Sigmoid colon (tissue), 7 donors: Measurements from ENCODE around the gene C16orf96. TPM values are rescaled to one million over a fixed set of nuclear protein-coding genes. Genes with fewer than 3 reads are reported as not detected.
"Not testable (repeated sequence)": the region's sequence is repeated elsewhere in the genome, so short reads cannot be mapped to it uniquely, and the experiment has no call there.

Experiments
- DNase-seq: peaks from one replicate; pipeline ENCODE4 v3.0.0-alpha.2; 2019
- H3K27ac ChIP-seq, 4 donors: fragments of 200-600 bp; sonication (generic); one replicate each; pipeline ENCODE4 v1.5.1; 2016 to 2019; ENCODE audit warnings: mild to moderate bottlenecking in 1 of 4
- H3K27me3 ChIP-seq, 3 donors: fragments of 200-600 bp; sonication (generic); one replicate each; pipeline ENCODE4 v1.5.1; 2019; ENCODE audit warnings: mild to moderate bottlenecking in 1 of 3
- H3K36me3 ChIP-seq, 4 donors: fragments of 200-600 bp; sonication (generic); one replicate each; pipeline ENCODE4 v1.5.1; 2016 to 2019
- H3K4me1 ChIP-seq, 4 donors: fragments of 200-600 bp; sonication (generic); one replicate each; pipeline ENCODE4 v1.5.1; 2017 to 2019
- H3K4me3 ChIP-seq, 4 donors: fragments of 200-600 bp; sonication (generic); one replicate each; pipeline ENCODE4 v1.5.1; 2017 to 2019; ENCODE audit warnings: mild to moderate bottlenecking in 2 of 4, moderate library complexity in 1 of 4
- H3K9me3 ChIP-seq, 4 donors: fragments of 200-600 bp in 3 of 4; sonication (generic) in 3 of 4; one replicate each; pipeline versions ENCODE4 v1.5.1 to v1.6.1; 2013 to 2019
- EP300 ChIP-seq, 4 donors: sonication (generic); formaldehyde crosslinking; IDR thresholded peaks; one replicate each; pipeline ENCODE4 v1.6.1; 2017; ENCODE audit warnings: antibody characterized with exemption in 4 of 4
- POLR2A ChIP-seq, 2 donors: fragments of 450-650 bp; IDR thresholded peaks; one replicate each; pipeline ENCODE4 v1.6.1; 2016; ENCODE audit warnings: antibody characterized with exemption in 2 of 2, mild to moderate bottlenecking in 2 of 2, moderate library complexity in 2 of 2
- POLR2AphosphoS5 ChIP-seq, 4 donors: sonication (generic); formaldehyde crosslinking; IDR thresholded peaks; one replicate each; pipeline ENCODE4 v1.6.1; 2017; ENCODE audit warnings: antibody characterized with exemption in 4 of 4
- WGBS, 2 donors: extraction: QIAGEN DNeasy Blood & Tissue Kit; methylation state at CpG; one replicate each; pipeline ENCODE4 v1.1.7; 2013; 5-methylcytosine and 5-hydroxymethylcytosine counted together
- intact Hi-C: fragments of 100-400 bp; cut with DNase I; formaldehyde crosslinking; loops from one replicate; pipeline ENCODE4 v1.15.1; 2023
- polyA plus RNA-seq, 3 donors: library from polyadenylated mRNA; stranded (reverse); fragments of 200-250 nt; gene quantifications; one replicate each; pipeline ENCODE4 v1.2.3, GENCODE V29; 2013
- total RNA-seq, 4 donors: library from RNA; depleted of rRNA; stranded (reverse); fragments of >200 nt; gene quantifications; one replicate each; pipeline ENCODE4 v1.1.0, GENCODE V29; 2016
- TF ChIP-seq, protein P1 (sequence below), 4 experiments: fragments of 450-650 bp in 3 of 4; fragments of 200-600 bp in 1 of 4; IDR thresholded peaks; one replicate each; pipeline ENCODE4 v1.5.1; 2016 to 2019; ENCODE audit warnings: antibody characterized with exemption in 4 of 4, mild to moderate bottlenecking in 3 of 4, moderate library complexity in 2 of 4
- donor health status: healthy with polysubstance abuse.
- donor health status: Bipolar disorder and iron deficiency.
- donor health status: healthy.

The C16orf96 gene
- total and polyA plus RNA-seq, 7 donors = under 0.01 to 0.16 (median 0.09) TPM; not detected in 4

DNA sequence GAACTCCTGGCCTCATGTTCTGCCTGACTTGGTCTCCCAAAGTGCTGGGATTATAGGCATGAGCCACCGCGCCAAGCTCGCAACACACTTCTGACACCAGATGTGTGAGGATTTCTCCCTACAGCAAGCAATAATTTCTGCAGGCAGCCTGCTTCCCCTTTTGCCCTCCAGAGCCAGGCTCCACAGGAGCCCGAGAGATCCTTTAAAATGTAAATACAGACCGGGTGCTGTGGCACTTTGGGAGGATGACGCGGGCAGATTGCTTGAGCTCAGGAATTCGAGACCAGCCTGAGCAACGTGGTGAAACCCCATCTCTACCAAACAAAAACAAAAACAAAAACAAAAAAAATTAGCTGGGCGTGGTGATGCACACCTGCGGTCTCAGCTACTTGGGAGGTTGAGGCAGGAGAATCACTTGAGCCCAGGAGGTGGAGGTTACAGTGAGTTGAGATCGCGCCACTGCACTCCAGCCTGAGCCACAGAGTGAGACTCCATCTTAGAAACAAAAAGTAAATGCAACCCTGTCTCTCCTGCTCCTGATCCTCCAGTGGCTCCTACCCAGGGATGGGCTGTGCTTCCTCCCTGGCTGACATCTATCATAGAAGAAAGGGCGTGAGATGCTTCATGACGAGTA lies 14.7 kb downstream of the C16orf96 start:
- WGBS, 2 donors = 82 to 86% methylated on average over 15 of the region's 15 CpGs
- H3K27ac ChIP-seq = no peak overlapping the region
- H3K4me1 ChIP-seq = no peaks in the 10 kb centered on the region
- H3K9me3 ChIP-seq = no peaks in the 10 kb centered on the region
- no peak for DNase-seq
- intact Hi-C loops = no loop called here
- no peaks in the 10 kb centered on the region for H3K36me3 ChIP-seq
- TF ChIP-seq, protein P1, sequence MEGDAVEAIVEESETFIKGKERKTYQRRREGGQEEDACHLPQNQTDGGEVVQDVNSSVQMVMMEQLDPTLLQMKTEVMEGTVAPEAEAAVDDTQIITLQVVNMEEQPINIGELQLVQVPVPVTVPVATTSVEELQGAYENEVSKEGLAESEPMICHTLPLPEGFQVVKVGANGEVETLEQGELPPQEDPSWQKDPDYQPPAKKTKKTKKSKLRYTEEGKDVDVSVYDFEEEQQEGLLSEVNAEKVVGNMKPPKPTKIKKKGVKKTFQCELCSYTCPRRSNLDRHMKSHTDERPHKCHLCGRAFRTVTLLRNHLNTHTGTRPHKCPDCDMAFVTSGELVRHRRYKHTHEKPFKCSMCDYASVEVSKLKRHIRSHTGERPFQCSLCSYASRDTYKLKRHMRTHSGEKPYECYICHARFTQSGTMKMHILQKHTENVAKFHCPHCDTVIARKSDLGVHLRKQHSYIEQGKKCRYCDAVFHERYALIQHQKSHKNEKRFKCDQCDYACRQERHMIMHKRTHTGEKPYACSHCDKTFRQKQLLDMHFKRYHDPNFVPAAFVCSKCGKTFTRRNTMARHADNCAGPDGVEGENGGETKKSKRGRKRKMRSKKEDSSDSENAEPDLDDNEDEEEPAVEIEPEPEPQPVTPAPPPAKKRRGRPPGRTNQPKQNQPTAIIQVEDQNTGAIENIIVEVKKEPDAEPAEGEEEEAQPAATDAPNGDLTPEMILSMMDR (IDR thresholded peaks at IDR 0.05) = no peak
- TF ChIP-seq EP300 (IDR thresholded peaks at IDR 0.05) (no peak), POLR2A (IDR thresholded peaks at IDR 0.05) (no peak)
- H3K4me3 ChIP-seq = no peak overlapping the region
- H3K27me3 ChIP-seq = no peaks in the 10 kb centered on the region

DNA sequence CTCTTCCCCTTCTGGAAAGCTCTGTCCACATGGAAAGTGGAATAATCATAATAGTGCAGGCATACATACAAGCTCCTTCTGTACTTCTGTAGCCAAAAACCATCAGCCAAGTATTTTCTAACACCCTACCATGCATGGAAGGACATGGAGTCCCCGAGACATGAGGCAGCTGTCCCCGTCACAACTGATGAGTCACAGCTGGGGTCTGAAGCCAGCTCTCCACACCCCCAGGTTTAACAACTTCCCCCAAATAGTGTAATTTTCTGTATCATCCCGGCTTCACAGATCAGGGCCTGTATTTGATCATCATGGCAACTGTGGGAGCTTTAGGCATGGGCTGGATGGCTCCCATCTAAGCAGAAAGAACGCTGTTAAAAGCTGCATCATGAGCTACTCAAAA lies 16.6 kb downstream of the C16orf96 start:
- H3K4me3 ChIP-seq = no peak overlapping the region
- H3K27me3 ChIP-seq = no peaks in the 10 kb centered on the region
- WGBS, 2 donors = 61 to 63% methylated on average over 4 of the region's 4 CpGs
- intact Hi-C loops = no loop called here
- H3K4me1 ChIP-seq = no peaks in the 10 kb centered on the region
- peak overlapping the region in 1 of 4 donors; percentile 28 for H3K27ac ChIP-seq
- no peak for TF ChIP-seq EP300 (IDR thresholded peaks at IDR 0.05)
- TF ChIP-seq, protein P1 (IDR thresholded peaks at IDR 0.05) = no peak
- TF ChIP-seq POLR2AphosphoS5 (IDR thresholded peaks at IDR 0.05) = peak; percentile 51 to 85 (median 72)
- H3K36me3 ChIP-seq = no peaks in the 10 kb centered on the region
- peak; percentile 85 for DNase-seq
- no peaks in the 10 kb centered on the region for H3K9me3 ChIP-seq

DNA sequence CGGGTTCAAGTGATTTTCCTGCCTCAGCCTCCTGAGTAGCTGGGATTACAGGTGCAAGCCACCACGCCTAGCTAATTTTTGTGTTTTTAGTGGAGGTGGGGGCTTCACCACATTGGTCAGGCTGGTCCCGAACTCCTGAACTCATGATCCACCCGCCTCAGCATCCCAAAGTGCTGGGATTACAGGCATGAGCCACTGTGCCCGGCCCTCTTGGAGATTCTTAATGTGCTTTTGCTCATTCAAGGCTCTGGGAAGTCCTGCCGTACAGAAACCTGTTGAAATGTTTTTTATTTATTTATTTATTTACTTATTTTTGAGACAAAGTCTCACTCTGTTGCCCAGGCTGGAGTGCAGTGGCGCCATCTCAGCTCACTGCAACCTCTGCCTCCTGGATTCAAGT lies 17.8 kb downstream of the C16orf96 start:
- WGBS, 2 donors = 79% methylated on average over 7 of the region's 7 CpGs
- DNase-seq, H3K27me3 ChIP-seq, intact Hi-C loops, H3K36me3 ChIP-seq, H3K9me3 ChIP-seq, H3K4me3 ChIP-seq, H3K27ac ChIP-seq, H3K4me1 ChIP-seq: not testable (repeated sequence)

DNA sequence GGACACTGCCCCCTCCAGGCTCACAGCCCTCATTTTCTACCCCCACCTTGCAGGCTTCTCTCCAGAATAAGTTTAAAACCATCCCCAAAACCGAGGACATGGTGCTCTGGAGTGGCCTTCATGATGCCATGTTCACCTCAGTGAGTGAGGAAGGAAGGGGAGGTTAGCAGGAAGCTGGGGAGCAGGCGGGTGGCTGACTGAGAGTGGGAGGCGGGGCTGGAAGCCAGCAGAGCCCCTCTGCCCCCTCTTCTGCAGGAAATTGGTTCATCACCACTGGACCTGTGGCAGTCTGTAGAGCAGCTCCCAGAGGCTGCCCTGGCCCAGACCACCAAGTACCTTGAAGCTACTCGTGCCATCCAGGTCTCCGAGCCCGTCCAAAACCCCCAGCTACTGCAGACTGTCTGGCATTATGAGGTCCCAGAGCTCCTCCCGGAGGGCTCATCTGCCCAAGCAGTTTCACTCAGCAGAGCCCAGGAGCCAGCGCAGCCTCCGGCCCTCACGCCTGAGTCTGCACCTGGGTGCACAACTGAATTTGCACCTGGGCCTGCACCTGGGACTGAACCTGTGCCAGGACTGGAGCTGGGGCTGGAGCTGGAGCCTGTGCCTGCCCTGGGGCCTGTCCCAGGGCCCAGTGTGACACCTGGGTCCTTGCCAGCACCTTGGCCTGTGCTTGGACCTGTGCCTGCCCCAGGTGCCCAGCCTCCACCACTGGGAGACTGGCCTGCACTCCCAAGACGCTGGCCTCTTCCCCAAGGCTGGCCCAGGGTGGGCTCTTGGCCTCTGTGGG lies 19.0 kb downstream of the C16orf96 start:
- no peaks in the 10 kb centered on the region for H3K9me3 ChIP-seq
- no peaks in the 10 kb centered on the region for H3K4me1 ChIP-seq
- H3K27ac ChIP-seq = no peak overlapping the region
- 65 to 79% methylated on average over 11 of the region's 11 CpGs for WGBS, 2 donors
- intact Hi-C loops = no loop called here
- TF ChIP-seq EP300 (IDR thresholded peaks at IDR 0.05) = no peak
- TF ChIP-seq, protein P1 (IDR thresholded peaks at IDR 0.05) = no peak
- H3K27me3 ChIP-seq = no peaks in the 10 kb centered on the region
- no peak overlapping the region for H3K4me3 ChIP-seq
- no peak for DNase-seq
- no peaks in the 10 kb centered on the region for H3K36me3 ChIP-seq

DNA sequence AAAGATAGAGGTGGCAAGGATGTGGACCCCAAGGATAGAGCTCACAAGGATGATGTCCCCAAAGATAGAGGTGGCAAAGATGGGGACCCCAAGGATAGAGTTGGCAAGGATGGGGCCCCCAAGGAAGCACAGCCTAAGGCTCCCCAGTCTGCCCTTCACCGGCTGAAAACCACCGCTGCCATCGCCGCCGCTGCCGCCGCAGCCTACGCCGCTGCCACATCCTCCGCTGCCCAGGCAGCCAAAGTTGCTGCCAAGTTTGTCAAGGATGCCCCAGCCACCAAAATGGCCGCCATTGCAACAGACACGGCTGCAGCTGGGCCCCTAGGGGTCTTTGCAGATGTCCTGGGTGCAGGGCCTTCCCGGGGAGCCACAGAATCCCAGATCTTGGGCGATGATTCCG lies 19.9 kb downstream of the C16orf96 start:
- Histone ChIP-seq H3K27ac (no peak overlapping the region), H3K4me1 (no peaks in the 10 kb centered on the region), H3K9me3 (no peaks in the 10 kb centered on the region), H3K27me3 (no peaks in the 10 kb centered on the region), H3K36me3 (no peaks in the 10 kb centered on the region), H3K4me3 (no peak overlapping the region)
- TF ChIP-seq EP300 (IDR thresholded peaks at IDR 0.05) = no peak
- TF ChIP-seq, protein P1 (IDR thresholded peaks at IDR 0.05) = no peak
- TF ChIP-seq POLR2A (IDR thresholded peaks at IDR 0.05) = no peak
- TF ChIP-seq POLR2AphosphoS5 (IDR thresholded peaks at IDR 0.05) = no peak
- intact Hi-C loops = no loop called here
- DNase-seq = no peak
- WGBS, 2 donors = 96 to 97% methylated on average over 15 of the region's 15 CpGs
